Liver (tissue), 9 donors: Measurements from ENCODE around the gene MXRA5. TPM values are rescaled to one million over a fixed set of nuclear protein-coding genes. Genes with fewer than 3 reads are reported as not detected.

ENCODE experiments used
- DNase-seq: peaks from one replicate; pipeline ENCODE4 v3.0.0-alpha.2; 2017; ENCODE audit warnings: low spot score
- H3K27ac ChIP-seq, 2 donors: one replicate each; pipeline ENCODE4 v1.7.0; 2013; ENCODE audit warnings: inconsistent platforms in 2 of 2, low read length in 2 of 2, control low read depth in 1 of 2, low read depth in 1 of 2, mild to moderate bottlenecking in 1 of 2
- H3K27me3 ChIP-seq, 4 donors: one replicate each; pipeline versions ENCODE4 v1.6.1 to v1.7.0; 2013; ENCODE audit warnings: low read length in 3 of 4, inconsistent platforms in 1 of 4, mild to moderate bottlenecking in 1 of 4, moderate library complexity in 1 of 4; ENCODE audit not compliant: control insufficient read depth in 4 of 4, insufficient read depth in 4 of 4
- H3K36me3 ChIP-seq, 4 donors: one replicate each; pipeline versions ENCODE4 v1.6.1 to v1.7.0; 2013; ENCODE audit warnings: low read length in 3 of 4, mild to moderate bottlenecking in 3 of 4, low read depth in 1 of 4, moderate library complexity in 1 of 4; ENCODE audit not compliant: control insufficient read depth in 4 of 4, insufficient read depth in 3 of 4
- H3K4me1 ChIP-seq, 4 donors: one replicate each; pipeline versions ENCODE4 v1.6.1 to v1.7.0; 2013; ENCODE audit warnings: low read length in 3 of 4, mild to moderate bottlenecking in 3 of 4, moderate library complexity in 1 of 4; ENCODE audit not compliant: control insufficient read depth in 4 of 4, insufficient read depth in 4 of 4
- H3K4me3 ChIP-seq, 3 donors: one replicate each; pipeline versions ENCODE4 v1.6.1 to v1.7.0; 2013; ENCODE audit warnings: low read length in 3 of 3, control low read depth in 1 of 3, low read depth in 1 of 3, mild to moderate bottlenecking in 1 of 3
- H3K9ac ChIP-seq, 2 donors: one replicate each; pipeline ENCODE4 v1.7.0; 2013; ENCODE audit warnings: low read length in 2 of 2, mild to moderate bottlenecking in 2 of 2, moderate library complexity in 2 of 2, control low read depth in 1 of 2, low read depth in 1 of 2
- H3K9me3 ChIP-seq, 4 donors: one replicate each; pipeline versions ENCODE4 v1.6.1 to v1.7.0; 2013; ENCODE audit warnings: low read length in 3 of 4; ENCODE audit not compliant: control insufficient read depth in 4 of 4
- ATF3 ChIP-seq: IDR thresholded peaks from 2 replicates; pipeline ENCODE4 v1.6.1; 2016; ENCODE audit warnings: antibody characterized with exemption
- CTCF ChIP-seq: fragments of 150-350 bp; IDR thresholded peaks from 2 replicates; pipeline ENCODE4 v1.5.1; 2017; ENCODE audit warnings: improper control_type of control experiment, low read depth, low read length; ENCODE audit not compliant: missing input control
- EGR1 ChIP-seq, 2 donors: IDR thresholded peaks; 2 replicates each; pipeline ENCODE4 v1.6.1; 2016 to 2018; ENCODE audit warnings: antibody characterized with exemption in 2 of 2, low read depth in 2 of 2
- FOXA1 ChIP-seq: IDR thresholded peaks from 2 replicates; pipeline ENCODE4 v1.6.1; 2016; ENCODE audit warnings: antibody characterized with exemption
- FOXA2 ChIP-seq: IDR thresholded peaks from 2 replicates; pipeline ENCODE4 v1.6.1; 2016; ENCODE audit warnings: antibody characterized with exemption
- HNF4A ChIP-seq, 2 donors: conservative IDR thresholded peaks; 2 replicates each; pipeline ENCODE4 v1.6.1; 2016; ENCODE audit warnings: antibody characterized with exemption in 2 of 2, mild to moderate bottlenecking in 2 of 2
- HNF4G ChIP-seq: IDR thresholded peaks from 2 replicates; pipeline ENCODE4 v1.6.1; 2016; ENCODE audit warnings: antibody characterized with exemption
- JUND ChIP-seq, 2 donors: IDR thresholded peaks; 2 replicates each; pipeline ENCODE4 v1.6.1; 2016; ENCODE audit warnings: antibody characterized with exemption in 2 of 2
- NR2F2 ChIP-seq: IDR thresholded peaks from 2 replicates; pipeline ENCODE4 v1.6.1; 2016; ENCODE audit warnings: antibody characterized with exemption
- RAD21 ChIP-seq, 2 donors: IDR thresholded peaks; 2 replicates each; pipeline ENCODE4 v1.6.1; 2016; ENCODE audit warnings: antibody characterized with exemption in 2 of 2, mild to moderate bottlenecking in 2 of 2
- REST ChIP-seq: IDR thresholded peaks from 2 replicates; pipeline ENCODE4 v1.6.1; 2016; ENCODE audit warnings: antibody characterized with exemption, mild to moderate bottlenecking
- SP1 ChIP-seq: IDR thresholded peaks from 2 replicates; pipeline ENCODE4 v1.6.1; 2018; ENCODE audit warnings: antibody characterized with exemption, mild to moderate bottlenecking
- YY1 ChIP-seq: IDR thresholded peaks from 2 replicates; pipeline ENCODE4 v1.6.1; 2016; ENCODE audit warnings: antibody characterized with exemption, mild to moderate bottlenecking
- WGBS: extraction: QIAGEN DNeasy Blood & Tissue Kit; methylation state at CpG from one replicate; pipeline ENCODE4 v1.1.7; 2013; 5-methylcytosine and 5-hydroxymethylcytosine counted together
- polyA plus RNA-seq, 2 donors: library from polyadenylated mRNA; stranded (reverse) in 1 of 2; unstranded in 1 of 2; fragments of 200-250 nt in 1 of 2; fragments of >200 nt in 1 of 2; fragmentation: Nextera tagmentation in 1 of 2; extraction: Ambion mirVana in 1 of 2; gene quantifications; one replicate each; pipeline versions ENCODE4 v1.2.1 to v1.2.3, GENCODE V29; 2013 to 2015
- total RNA-seq, 2 donors: library from RNA; depleted of rRNA; stranded (reverse); fragments of >200 nt; gene quantifications; one replicate each; pipeline ENCODE4 v1.2.3, GENCODE V29; 2014
- TF ChIP-seq, protein P1 (sequence below): IDR thresholded peaks from 2 replicates; pipeline ENCODE4 v1.6.1; 2016; ENCODE audit warnings: antibody characterized with exemption
- donor health status: healthy.
- donor health status: healthy.
- donor health status: healthy.
- donor health status: healthy.
- donor health status: healthy.

The MXRA5 gene
- total and polyA plus RNA-seq, 4 donors = 0.32 to 1.3 (median 1.1) TPM

- TF ChIP-seq REST (no peak), EGR1 (IDR thresholded peaks at IDR 0.05; ENCODE audit: low read depth in 2 of 2) (no peak), HNF4A (conservative IDR thresholded peaks at IDR 0.05) (no peak), ATF3 (no peak)
- Histone ChIP-seq H3K9ac (no peak overlapping the region), H3K27ac (no peak overlapping the region), H3K9me3 (no peaks in the 10 kb centered on the region), H3K4me3 (no peak overlapping the region), H3K27me3 (no peaks in the 10 kb centered on the region), H3K4me1 (no peaks in the 10 kb centered on the region), H3K36me3 (no peaks in the 10 kb centered on the region)
- 35% methylated on average over 3 of the region's 3 CpGs for WGBS
- DNase-seq = no peak
These were observed 24.2 kb upstream of the MXRA5 start for GRCh38 chrX:3370656-3371055.

- WGBS = 65% methylated on average over 4 of the region's 4 CpGs
- H3K36me3 ChIP-seq = no peaks in the 10 kb centered on the region
- no peak overlapping the region for H3K27ac ChIP-seq
- H3K9me3 ChIP-seq = no peaks in the 10 kb centered on the region
- no peaks in the 10 kb centered on the region for H3K27me3 ChIP-seq
- TF ChIP-seq RAD21 (IDR thresholded peaks at IDR 0.05) (no peak), NR2F2 (no peak), FOXA1 (no peak), CTCF (no peak), YY1 (no peak), EGR1 (IDR thresholded peaks at IDR 0.05; ENCODE audit: low read depth in 2 of 2) (no peak), REST (no peak), SP1 (no peak), HNF4A (conservative IDR thresholded peaks at IDR 0.05) (no peak), FOXA2 (no peak), HNF4G (no peak), JUND (IDR thresholded peaks at IDR 0.05) (no peak)
- TF ChIP-seq, protein P1, sequence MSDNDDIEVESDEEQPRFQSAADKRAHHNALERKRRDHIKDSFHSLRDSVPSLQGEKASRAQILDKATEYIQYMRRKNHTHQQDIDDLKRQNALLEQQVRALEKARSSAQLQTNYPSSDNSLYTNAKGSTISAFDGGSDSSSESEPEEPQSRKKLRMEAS = no peak
- DNase-seq = no peak
- H3K4me3 ChIP-seq = no peak overlapping the region
- no peak overlapping the region for H3K9ac ChIP-seq
- H3K4me1 ChIP-seq = no peaks in the 10 kb centered on the region
These were observed 16.5 kb upstream of the MXRA5 start for GRCh38 chrX:3362956-3363355.
